GM10266 (cell line): ENCODE measurements around the gene AMY1B.
"Not testable (repeated sequence)": the region's sequence is repeated elsewhere in the genome, so short reads cannot be mapped to it uniquely, and the experiment has no call there.

Experiments used
- DNase-seq: peaks from one replicate; pipeline ENCODE4 v3.0.0; 2012; ENCODE audit errors: extremely low spot score

Gene AMY1B

GRCh38 chr1:103696110-103696509, at the start of gene AMY1B:
Gene AMY1B (minus strand): TSS chr1:103696210. CDS start chr1:103695639, 571 bp downstream.
- DNase-seq, result not testable (repeated sequence)

GRCh38 chr1:103745040-103745439, 49.0 kb upstream of the AMY1B start:
- not testable (repeated sequence) for DNase-seq

- DNase-seq, result not testable (repeated sequence)
These were observed 48.4 kb upstream of the AMY1B start for GRCh38 chr1:103744449-103744848.

GRCh38 chr1:103738031-103738430, 42.0 kb upstream of the AMY1B start:
- not testable (repeated sequence) for DNase-seq

- DNase-seq, result not testable (repeated sequence)
These were observed 39.3 kb upstream of the AMY1B start for GRCh38 chr1:103735334-103735733.

GRCh38 chr1:103721473-103721872, 25.5 kb upstream of the AMY1B start:
- DNase-seq, result not testable (repeated sequence)

- DNase-seq, result not testable (repeated sequence)
These were observed 21.4 kb upstream of the AMY1B start for GRCh38 chr1:103717404-103717803.

- DNase-seq, result not testable (repeated sequence)
These were observed 14.4 kb upstream of the AMY1B start for GRCh38 chr1:103710381-103710780.

- DNase-seq, result not testable (repeated sequence)
These were observed 11.7 kb upstream of the AMY1B start for GRCh38 chr1:103707670-103708069.

GRCh38 chr1:103701256-103701655, 5.2 kb upstream of the AMY1B start:
- not testable (repeated sequence) for DNase-seq

- not testable (repeated sequence) for DNase-seq
These were observed 4.7 kb upstream of the AMY1B start for GRCh38 chr1:103700669-103701068.

GRCh38 chr1:103697430-103697829, 1.4 kb upstream of the AMY1B start:
- DNase-seq, result not testable (repeated sequence)

- DNase-seq, result not testable (repeated sequence)
These were observed 19.7 kb downstream of the AMY1B start for GRCh38 chr1:103676335-103676734.

- DNase-seq, result not testable (repeated sequence)
These were observed 40.5 kb downstream of the AMY1B start, which contains the start of gene AMY1A for GRCh38 chr1:103655460-103655859. Gene AMY1A (plus strand): TSS chr1:103655760. CDS start chr1:103656331, 571 bp downstream.

- not testable (repeated sequence) for DNase-seq
These were observed 41.9 kb downstream of the AMY1B start for GRCh38 chr1:103654133-103654532.

GRCh38 chr1:103650889-103651288, 45.1 kb downstream of the AMY1B start:
- not testable (repeated sequence) for DNase-seq

- not testable (repeated sequence) for DNase-seq
These were observed 45.7 kb downstream of the AMY1B start for GRCh38 chr1:103650305-103650704.

- not testable (repeated sequence) for DNase-seq
These were observed 52.1 kb downstream of the AMY1B start for GRCh38 chr1:103643908-103644307.

GRCh38 chr1:103641194-103641593, 54.8 kb downstream of the AMY1B start:
- DNase-seq, result not testable (repeated sequence)
